COLO668 (cell line): ENCODE results near the gene HTR3E.
A peak's percentile ranks its signal among the peaks of the same experiment; 100 is the strongest.

Experiments
- DNase-seq: peaks from one replicate; lab custom pipeline; 2025; ENCODE audit not compliant: unreplicated experiment; lab: John Stamatoyannopoulos, UW

Gene HTR3E

DNA sequence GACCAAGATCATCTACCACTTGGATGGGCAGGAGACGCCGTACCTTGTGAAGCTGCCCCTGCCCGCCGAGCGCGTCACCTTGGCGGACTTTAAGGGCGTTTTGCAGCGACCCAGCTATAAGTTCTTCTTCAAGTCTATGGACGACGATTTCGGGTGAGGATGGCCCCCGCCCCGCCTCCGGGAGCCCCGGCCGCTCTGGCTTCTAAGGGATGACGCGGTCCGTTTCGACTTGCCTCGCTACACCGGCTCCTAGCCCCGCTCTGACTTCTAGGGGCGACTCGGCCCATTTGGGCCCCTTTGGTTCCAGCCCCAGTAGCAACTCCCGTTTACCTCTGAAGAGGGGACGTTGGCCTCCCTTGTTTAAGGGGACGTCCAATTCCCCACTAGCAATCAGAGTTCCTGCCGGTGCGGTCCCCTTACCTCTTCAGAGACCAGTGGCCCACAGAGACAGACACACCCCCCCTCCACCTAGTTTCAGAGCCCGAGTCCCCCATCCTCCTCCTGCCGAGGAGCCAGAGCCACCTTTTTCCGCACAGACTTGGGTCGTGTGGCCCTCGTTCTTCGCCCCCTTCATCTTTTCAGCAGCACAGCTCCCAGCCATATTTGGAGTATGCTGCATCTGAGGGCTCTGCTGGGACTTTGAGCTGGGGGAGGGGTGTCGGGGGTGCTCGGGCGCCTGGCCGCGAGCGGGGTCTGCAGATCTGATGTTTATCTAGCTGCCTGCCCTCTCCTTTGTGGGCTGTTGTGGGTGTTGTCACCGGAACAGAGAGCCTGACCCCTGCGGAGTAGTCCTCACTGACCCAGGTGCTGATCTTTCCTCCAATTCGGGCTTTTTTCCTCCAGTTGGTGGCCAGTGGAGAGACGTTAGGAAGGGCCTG is 59.0 kb downstream of the HTR3E start:
- peak; percentile 39 for DNase-seq

DNA sequence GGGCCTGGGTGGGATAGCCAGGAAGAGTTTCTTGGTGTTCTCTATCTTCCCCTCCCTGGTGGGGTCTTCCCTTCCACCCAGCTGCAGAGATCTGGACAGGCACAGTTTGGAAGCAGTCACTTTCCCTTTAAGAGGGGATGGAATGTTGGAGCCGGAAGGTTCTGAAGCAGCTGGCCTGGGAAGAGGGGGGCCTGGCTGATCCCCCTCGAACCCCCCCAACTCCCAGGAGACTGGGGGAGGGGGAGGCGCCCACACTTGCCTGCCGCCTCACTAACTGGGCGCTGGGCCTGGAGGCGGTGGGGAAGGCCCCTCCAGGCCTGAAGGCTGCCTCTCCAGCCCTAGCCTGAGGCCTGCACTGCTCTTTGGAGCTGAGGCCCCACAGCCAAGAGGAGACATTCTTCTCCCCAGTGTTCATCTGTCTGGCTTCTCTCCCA is 59.7 kb downstream of the HTR3E start:
- DNase-seq: peak; percentile 7
